Peyer's patch (tissue), 4 donors: ENCODE results near the gene MSX2. TPM values are rescaled to one million over a fixed set of nuclear protein-coding genes. Genes with fewer than 3 reads are reported as not detected.

Source experiments
- DNase-seq, 3 donors: peaks; one replicate each; pipeline ENCODE4 v3.0.0-alpha.2; 2017 to 2019
- H3K27ac ChIP-seq, 4 donors: fragments of 200-600 bp; sonication (generic); one replicate each; pipeline ENCODE4 v1.5.1; 2016 to 2019
- H3K27me3 ChIP-seq, 2 donors: fragments of 200-600 bp; sonication (generic); one replicate each; pipeline ENCODE4 v1.5.1; 2019
- H3K36me3 ChIP-seq, 3 donors: fragments of 200-600 bp; sonication (generic); one replicate each; pipeline ENCODE4 v1.5.1; 2016 to 2019
- H3K4me1 ChIP-seq, 4 donors: fragments of 200-600 bp; sonication (generic); one replicate each; pipeline ENCODE4 v1.5.1; 2016 to 2019
- H3K4me3 ChIP-seq, 4 donors: fragments of 200-600 bp; sonication (generic); 1 replicate in 3 of 4; 2 replicates in 1 of 4; pipeline ENCODE4 v1.5.1; 2016 to 2019; ENCODE audit warnings: mild to moderate bottlenecking in 1 of 4
- H3K9me3 ChIP-seq, 4 donors: fragments of 200-600 bp; sonication (generic); one replicate each; pipeline ENCODE4 v1.5.1; 2016 to 2019; ENCODE audit warnings: mild to moderate bottlenecking in 1 of 4
- CTCF ChIP-seq, 6 experiments: fragments of 450-650 bp in 4 of 6; fragments of 200-600 bp in 2 of 6; sonication (generic) in 1 of 6; IDR thresholded peaks; one replicate each; pipeline ENCODE4 v1.5.1; 2017 to 2019; ENCODE audit warnings: antibody characterized with exemption in 6 of 6, mild to moderate bottlenecking in 3 of 6, moderate library complexity in 1 of 6
- POLR2A ChIP-seq, 2 donors: fragments of 450-650 bp; IDR thresholded peaks; one replicate each; pipeline ENCODE4 v1.5.1; 2017; ENCODE audit warnings: antibody characterized with exemption in 2 of 2, mild to moderate bottlenecking in 2 of 2, moderate library complexity in 2 of 2
- total RNA-seq, 4 donors: library from RNA; depleted of rRNA; stranded (reverse); fragments of >200 nt; gene quantifications; one replicate each; pipeline ENCODE4 v1.1.0, GENCODE V29; 2016

MSX2 gene
- total RNA-seq, 4 donors from 2014 or later = 1.6 to 2.7 (median 2.1) TPM; not detected in 1

GRCh38 chr5:174727794-174728680 is 3.7 kb downstream of the MSX2 start:
- peaks cover 0 to 7% of the 10 kb centered on the region in 2 donors for H3K27me3 ChIP-seq
- H3K36me3 ChIP-seq = peaks cover 0 to 7% (median 0%) of the 10 kb centered on the region in 3 donors
- H3K27ac ChIP-seq = no peak overlapping the region
- no peaks in the 10 kb centered on the region for H3K9me3 ChIP-seq
- no peak for DNase-seq
- no peak overlapping the region for H3K4me3 ChIP-seq
- no peak for TF ChIP-seq POLR2A (IDR thresholded peaks at IDR 0.05)
- peaks cover 0 to 24% (median 0%) of the 10 kb centered on the region in 4 donors for H3K4me1 ChIP-seq

- H3K27ac ChIP-seq = no peak overlapping the region
- no peak for DNase-seq
- no peak overlapping the region for H3K4me3 ChIP-seq
- H3K9me3 ChIP-seq = no peaks in the 10 kb centered on the region
- no peak for TF ChIP-seq POLR2A (IDR thresholded peaks at IDR 0.05)
- no peak for TF ChIP-seq CTCF (IDR thresholded peaks at IDR 0.05)
- H3K4me1 ChIP-seq = peaks cover 0 to 15% (median 0%) of the 10 kb centered on the region in 4 donors
- H3K27me3 ChIP-seq = peaks cover 0 to 3% of the 10 kb centered on the region in 2 donors
- H3K36me3 ChIP-seq = peaks cover 0 to 7% (median 0%) of the 10 kb centered on the region in 3 donors
Observed at GRCh38 chr5:174729075-174729680, 4.8 kb downstream of the MSX2 start.

GRCh38 chr5:174731214-174732035 is 7.0 kb downstream of the MSX2 start:
- no peak for TF ChIP-seq CTCF (IDR thresholded peaks at IDR 0.05)
- no peak for TF ChIP-seq POLR2A (IDR thresholded peaks at IDR 0.05)
- Histone ChIP-seq H3K27me3 (peaks cover 0 to 6% of the 10 kb centered on the region in 2 donors), H3K4me1 (peaks cover 0 to 8% (median 0%) of the 10 kb centered on the region in 4 donors), H3K4me3 (no peak overlapping the region), H3K9me3 (no peaks in the 10 kb centered on the region), H3K27ac (no peak overlapping the region), H3K36me3 (peaks cover 0 to 7% (median 0%) of the 10 kb centered on the region in 3 donors)
- no peak for DNase-seq

- no peak for DNase-seq
- H3K27ac ChIP-seq = no peak overlapping the region
- H3K36me3 ChIP-seq = peaks cover 0 to 7% (median 0%) of the 10 kb centered on the region in 3 donors
- TF ChIP-seq POLR2A (IDR thresholded peaks at IDR 0.05) = no peak
- no peak for TF ChIP-seq CTCF (IDR thresholded peaks at IDR 0.05)
- H3K4me1 ChIP-seq = peaks cover 0 to 8% (median 0%) of the 10 kb centered on the region in 4 donors
- no peak overlapping the region for H3K4me3 ChIP-seq
- peaks cover 0 to 6% of the 10 kb centered on the region in 2 donors for H3K27me3 ChIP-seq
- no peaks in the 10 kb centered on the region for H3K9me3 ChIP-seq
Observed at GRCh38 chr5:174732036-174733020, 7.9 kb downstream of the MSX2 start.

- H3K36me3 ChIP-seq = peaks cover 0 to 7% (median 0%) of the 10 kb centered on the region in 3 donors
- DNase-seq = no peak
- H3K4me1 ChIP-seq = peaks cover 0 to 8% (median 0%) of the 10 kb centered on the region in 4 donors
- H3K27me3 ChIP-seq = peaks cover 0 to 6% of the 10 kb centered on the region in 2 donors
- no peak overlapping the region for H3K27ac ChIP-seq
- TF ChIP-seq CTCF (IDR thresholded peaks at IDR 0.05) (no peak), POLR2A (IDR thresholded peaks at IDR 0.05) (no peak)
- no peak overlapping the region for H3K4me3 ChIP-seq
- H3K9me3 ChIP-seq = no peaks in the 10 kb centered on the region
Observed at GRCh38 chr5:174733091-174733690, 8.8 kb downstream of the MSX2 start.
